H9 (cell line): ENCODE data around the gene C5AR1. TPM values are rescaled to one million over a fixed set of nuclear protein-coding genes. Genes with fewer than 3 reads are reported as not detected.

Experiments
- DNase-seq: peaks from one replicate; pipeline ENCODE4 v3.0.0-alpha.2; 2017
- H2AFZ ChIP-seq: one replicate; pipeline ENCODE4 v1.6.1; 2013; ENCODE audit warnings: mild to moderate bottlenecking, low read length, control low read depth, moderate library complexity
- H2AK5ac ChIP-seq: 2 replicates; pipeline ENCODE4 v1.6.1; 2013; ENCODE audit warnings: low read length, control low read depth, mixed read lengths; ENCODE audit not compliant: insufficient read length
- H2BK120ac ChIP-seq: one replicate; pipeline ENCODE4 v1.6.1; 2013; ENCODE audit warnings: low read depth, mild to moderate bottlenecking, low read length, control low read depth, inconsistent platforms; ENCODE audit not compliant: poor library complexity, severe bottlenecking
- H2BK12ac ChIP-seq: 2 replicates; pipeline ENCODE4 v1.6.1; 2013; ENCODE audit warnings: low read length, control low read depth, mixed read lengths, low read depth; ENCODE audit not compliant: insufficient read length
- H2BK15ac ChIP-seq: 2 replicates; pipeline ENCODE4 v1.6.1; 2013; ENCODE audit warnings: low read depth, low read length, control low read depth
- H2BK20ac ChIP-seq: one replicate; pipeline ENCODE4 v1.6.1; 2013; ENCODE audit warnings: low read depth, mild to moderate bottlenecking, low read length, control low read depth, inconsistent platforms; ENCODE audit not compliant: poor library complexity, severe bottlenecking
- H2BK5ac ChIP-seq: 2 replicates; pipeline ENCODE4 v1.6.1; 2013; ENCODE audit warnings: low read length, control low read depth, mixed read lengths; ENCODE audit not compliant: insufficient read length
- H3K14ac ChIP-seq: 2 replicates; pipeline ENCODE4 v1.6.1; 2013; ENCODE audit warnings: low read length, control low read depth; ENCODE audit not compliant: insufficient read depth
- H3K18ac ChIP-seq: 2 replicates; pipeline ENCODE4 v1.6.1; 2013; ENCODE audit warnings: low read depth, mild to moderate bottlenecking, mixed read lengths, low read length, control low read depth; ENCODE audit not compliant: insufficient read length
- H3K23ac ChIP-seq: 2 replicates; pipeline ENCODE4 v1.6.1; 2013; ENCODE audit warnings: low read length, control low read depth, mixed read lengths, low read depth; ENCODE audit not compliant: insufficient read length
- H3K23me2 ChIP-seq: 2 replicates; pipeline ENCODE4 v1.6.1; 2013; ENCODE audit warnings: low read depth, mild to moderate bottlenecking, mixed read lengths, low read length, control low read depth; ENCODE audit not compliant: insufficient read length, poor library complexity, severe bottlenecking
- H3K27ac ChIP-seq: 2 replicates; pipeline ENCODE4 v1.5.1; 2013; ENCODE audit warnings: low read length, control low read depth, mixed read lengths, low read depth; ENCODE audit not compliant: insufficient read length
- H3K27me3 ChIP-seq: 2 replicates; pipeline ENCODE4 v1.6.1; 2013; ENCODE audit warnings: low read length, control low read depth, inconsistent platforms; ENCODE audit not compliant: insufficient read depth
- H3K4ac ChIP-seq: 2 replicates; pipeline ENCODE4 v1.6.1; 2013; ENCODE audit warnings: low read depth, mild to moderate bottlenecking, control low read depth, inconsistent platforms, low read length, moderate library complexity
- H3K4me1 ChIP-seq: 2 replicates; pipeline ENCODE4 v1.6.1; 2013; ENCODE audit warnings: low read length, control low read depth, inconsistent platforms; ENCODE audit not compliant: insufficient read depth
- H3K4me2 ChIP-seq: 2 replicates; pipeline ENCODE4 v1.6.1; 2013; ENCODE audit warnings: low read length, control low read depth, mixed read lengths; ENCODE audit not compliant: insufficient read length, insufficient read depth
- H3K56ac ChIP-seq: 2 replicates; pipeline ENCODE4 v1.6.1; 2013; ENCODE audit warnings: low read depth, mild to moderate bottlenecking, mixed read lengths, low read length, control low read depth; ENCODE audit not compliant: insufficient read length
- H3K79me1 ChIP-seq: 2 replicates; pipeline ENCODE4 v1.6.1; 2013; ENCODE audit warnings: low read depth, mild to moderate bottlenecking, moderate library complexity, low read length, control low read depth, inconsistent platforms; ENCODE audit not compliant: insufficient read depth, poor library complexity, severe bottlenecking
- H3K79me2 ChIP-seq: 2 replicates; pipeline ENCODE4 v1.6.1; 2013; ENCODE audit warnings: low read length, control low read depth, inconsistent platforms; ENCODE audit not compliant: insufficient read depth
- H3K9ac ChIP-seq: 2 replicates; pipeline ENCODE4 v1.6.1; 2013; ENCODE audit warnings: low read length, control low read depth, mixed read lengths; ENCODE audit not compliant: insufficient read length; ENCODE audit errors: extremely low read depth
- H3K9me3 ChIP-seq: one replicate; pipeline ENCODE4 v1.6.1; 2013; ENCODE audit warnings: low read depth, low read length, inconsistent platforms; ENCODE audit not compliant: control insufficient read depth
- H3T11ph ChIP-seq: one replicate; pipeline ENCODE4 v1.6.1; 2013; ENCODE audit warnings: mild to moderate bottlenecking, low read length, control low read depth, inconsistent platforms
- H4K20me1 ChIP-seq: one replicate; pipeline ENCODE4 v1.6.1; 2013; ENCODE audit not compliant: control insufficient read depth, insufficient read length, insufficient read depth
- H4K5ac ChIP-seq: 2 replicates; pipeline ENCODE4 v1.6.1; 2013; ENCODE audit warnings: low read depth, mild to moderate bottlenecking, mixed read lengths, low read length, control low read depth; ENCODE audit not compliant: insufficient read length
- H4K8ac ChIP-seq: replicated peaks from 2 replicates; pipeline ENCODE4 v1.6.1; 2013; ENCODE audit warnings: low read length, control low read depth, mixed read lengths, low read depth; ENCODE audit not compliant: insufficient read length
- H4K91ac ChIP-seq: 2 replicates; pipeline ENCODE4 v1.6.1; 2013; ENCODE audit warnings: low read depth, mild to moderate bottlenecking, moderate library complexity, mixed read lengths, low read length, control low read depth; ENCODE audit not compliant: insufficient read length
- H3K27ac Mint-ChIP-seq, 3 experiments: 2 replicates in 2 of 3; 3 replicates in 1 of 3; pipeline ENCODE4 v1.8.0; 2020 to 2021; ENCODE audit warnings: mixed read lengths in 3 of 3, mild to moderate bottlenecking in 1 of 3, moderate library complexity in 1 of 3
- H3K27me3 Mint-ChIP-seq: 2 replicates; pipeline ENCODE4 v1.8.0; 2021; ENCODE audit warnings: low read depth, mild to moderate bottlenecking, moderate library complexity, mixed read lengths
- H3K36me3 Mint-ChIP-seq, 3 experiments: 2 replicates in 2 of 3; 3 replicates in 1 of 3; pipeline ENCODE4 v1.8.0; 2020 to 2021; ENCODE audit warnings: low read depth in 3 of 3, mixed read lengths in 3 of 3; ENCODE audit not compliant: insufficient read depth in 1 of 3
- H3K4me1 Mint-ChIP-seq, 2 experiments: 2 replicates each; pipeline ENCODE4 v1.8.0; 2020; ENCODE audit warnings: mixed read lengths in 2 of 2
- H3K4me3 Mint-ChIP-seq, 2 experiments: 2 replicates in 1 of 2; 3 replicates in 1 of 2; pipeline ENCODE4 v1.8.0; 2020 to 2021; ENCODE audit warnings: mild to moderate bottlenecking in 2 of 2, mixed read lengths in 2 of 2, moderate library complexity in 1 of 2
- H3K9me3 Mint-ChIP-seq, 2 experiments: 2 replicates in 1 of 2; 3 replicates in 1 of 2; pipeline ENCODE4 v1.8.0; 2020; ENCODE audit warnings: mild to moderate bottlenecking in 2 of 2, mixed read lengths in 2 of 2, moderate library complexity in 1 of 2
- WGBS: extraction: QIAGEN DNeasy Blood & Tissue Kit; methylation state at CpG from one replicate; pipeline ENCODE4 v1.1.7; 2013; ENCODE audit warnings: missing lambda C conversion rate, low lambda C conversion rate, mixed read lengths; ENCODE audit not compliant: insufficient read length; ENCODE audit errors: extremely low coverage; 5-methylcytosine and 5-hydroxymethylcytosine counted together
- total RNA-seq: library from RNA; stranded (reverse); gene quantifications from 2 replicates; pipeline ENCODE4 v1.2.1, GENCODE V29; 2021
- TF ChIP-seq, protein P1 (sequence below): fragments of 200-600 bp; sonication (generic); conservative IDR thresholded peaks from 3 replicates; pipeline ENCODE4 v1.8.0; 2021; ENCODE audit warnings: antibody characterized with exemption, mild to moderate bottlenecking

The C5AR1 gene
- total RNA-seq, 1 experiment from 2014 or later = 1.8 TPM

- Histone ChIP-seq H4K20me1 (no peaks in the 10 kb centered on the region), H3K9ac (no peak overlapping the region), H4K91ac (no peak overlapping the region), H3K14ac (no peak overlapping the region), H3K9me3 (no peaks in the 10 kb centered on the region), H3K27ac (no peak overlapping the region), H3T11ph (no peak overlapping the region), H2AFZ (no peak overlapping the region), H3K79me2 (no peaks in the 10 kb centered on the region), H3K18ac (no peak overlapping the region), H3K23me2 (no peaks in the 10 kb centered on the region), H3K4me1 (no peaks in the 10 kb centered on the region), H3K79me1 (no peaks in the 10 kb centered on the region), H3K4me2 (no peak overlapping the region), H3K27me3 (no peaks in the 10 kb centered on the region), H4K8ac (no peak overlapping the region), H2AK5ac (no peak overlapping the region), H4K5ac (no peak overlapping the region), H2BK12ac (no peak overlapping the region), H2BK120ac (no peak overlapping the region), H2BK5ac (no peak overlapping the region), H3K56ac (no peak overlapping the region), H2BK20ac (no peak overlapping the region), H3K23ac (no peak overlapping the region), H3K4ac (no peak overlapping the region), H2BK15ac (no peak overlapping the region)
- Mint-ChIP-seq H3K4me3 (no peak overlapping the region), H3K27ac (no peak overlapping the region), H3K27me3 (no peaks in the 10 kb centered on the region), H3K9me3 (no peaks in the 10 kb centered on the region), H3K36me3 (peaks cover 34 to 72% (median 64%) of the 10 kb centered on the region in 3 experiments), H3K4me1 (peaks cover 2 to 6% of the 10 kb centered on the region in 2 experiments; a peak in 3 of 4 replicates)
- TF ChIP-seq, protein P1, sequence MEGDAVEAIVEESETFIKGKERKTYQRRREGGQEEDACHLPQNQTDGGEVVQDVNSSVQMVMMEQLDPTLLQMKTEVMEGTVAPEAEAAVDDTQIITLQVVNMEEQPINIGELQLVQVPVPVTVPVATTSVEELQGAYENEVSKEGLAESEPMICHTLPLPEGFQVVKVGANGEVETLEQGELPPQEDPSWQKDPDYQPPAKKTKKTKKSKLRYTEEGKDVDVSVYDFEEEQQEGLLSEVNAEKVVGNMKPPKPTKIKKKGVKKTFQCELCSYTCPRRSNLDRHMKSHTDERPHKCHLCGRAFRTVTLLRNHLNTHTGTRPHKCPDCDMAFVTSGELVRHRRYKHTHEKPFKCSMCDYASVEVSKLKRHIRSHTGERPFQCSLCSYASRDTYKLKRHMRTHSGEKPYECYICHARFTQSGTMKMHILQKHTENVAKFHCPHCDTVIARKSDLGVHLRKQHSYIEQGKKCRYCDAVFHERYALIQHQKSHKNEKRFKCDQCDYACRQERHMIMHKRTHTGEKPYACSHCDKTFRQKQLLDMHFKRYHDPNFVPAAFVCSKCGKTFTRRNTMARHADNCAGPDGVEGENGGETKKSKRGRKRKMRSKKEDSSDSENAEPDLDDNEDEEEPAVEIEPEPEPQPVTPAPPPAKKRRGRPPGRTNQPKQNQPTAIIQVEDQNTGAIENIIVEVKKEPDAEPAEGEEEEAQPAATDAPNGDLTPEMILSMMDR = no peak
- no peak for DNase-seq
- no CpG with 5 or more reads among the region's 21 CpGs for WGBS
Observed at GRCh38 chr19:47266401-47266941, 43.2 kb upstream of the C5AR1 start.
